ENCODE measurements around the gene GPRASP1.

Gene GPRASP1

GRCh38 chrX:102697494-102697893 lies 46.2 kb downstream of the GPRASP1 start:
- DNase-seq = peak; percentile 69

Data from NCI-H1694 (cell line).